ENCODE data around the gene C7orf33.

DNA sequence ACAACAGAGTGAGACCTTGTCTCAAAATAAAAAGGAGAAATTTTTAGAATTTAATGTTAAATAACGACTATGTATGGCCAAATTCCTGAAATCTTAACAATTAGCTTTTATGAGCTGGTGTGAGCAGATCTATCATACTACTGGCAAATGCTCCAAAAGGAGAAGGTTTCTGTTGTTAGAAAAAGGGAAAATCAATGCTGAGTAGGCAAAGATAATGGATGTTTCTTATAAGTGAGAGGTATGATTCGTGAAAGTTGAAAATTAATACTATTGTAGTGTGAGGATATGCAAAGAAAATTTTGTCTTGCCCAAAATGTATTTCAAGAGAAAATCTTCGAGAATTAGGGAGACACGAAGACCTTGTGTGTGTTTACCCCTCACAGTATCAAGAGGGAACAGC lies 67.4 kb downstream of the C7orf33 start:
- TF ChIP-seq EZH2phosphoT487 (IDR thresholded peaks at IDR 0.05; ENCODE audit: borderline replicate concordance, low read depth, low read length), result no peak
- TF ChIP-seq, protein P1, sequence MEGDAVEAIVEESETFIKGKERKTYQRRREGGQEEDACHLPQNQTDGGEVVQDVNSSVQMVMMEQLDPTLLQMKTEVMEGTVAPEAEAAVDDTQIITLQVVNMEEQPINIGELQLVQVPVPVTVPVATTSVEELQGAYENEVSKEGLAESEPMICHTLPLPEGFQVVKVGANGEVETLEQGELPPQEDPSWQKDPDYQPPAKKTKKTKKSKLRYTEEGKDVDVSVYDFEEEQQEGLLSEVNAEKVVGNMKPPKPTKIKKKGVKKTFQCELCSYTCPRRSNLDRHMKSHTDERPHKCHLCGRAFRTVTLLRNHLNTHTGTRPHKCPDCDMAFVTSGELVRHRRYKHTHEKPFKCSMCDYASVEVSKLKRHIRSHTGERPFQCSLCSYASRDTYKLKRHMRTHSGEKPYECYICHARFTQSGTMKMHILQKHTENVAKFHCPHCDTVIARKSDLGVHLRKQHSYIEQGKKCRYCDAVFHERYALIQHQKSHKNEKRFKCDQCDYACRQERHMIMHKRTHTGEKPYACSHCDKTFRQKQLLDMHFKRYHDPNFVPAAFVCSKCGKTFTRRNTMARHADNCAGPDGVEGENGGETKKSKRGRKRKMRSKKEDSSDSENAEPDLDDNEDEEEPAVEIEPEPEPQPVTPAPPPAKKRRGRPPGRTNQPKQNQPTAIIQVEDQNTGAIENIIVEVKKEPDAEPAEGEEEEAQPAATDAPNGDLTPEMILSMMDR (conservative IDR thresholded peaks at IDR 0.05; ENCODE audit: low read length), result no peak
